ENCODE data around the gene KERA.

Gene KERA

DNA sequence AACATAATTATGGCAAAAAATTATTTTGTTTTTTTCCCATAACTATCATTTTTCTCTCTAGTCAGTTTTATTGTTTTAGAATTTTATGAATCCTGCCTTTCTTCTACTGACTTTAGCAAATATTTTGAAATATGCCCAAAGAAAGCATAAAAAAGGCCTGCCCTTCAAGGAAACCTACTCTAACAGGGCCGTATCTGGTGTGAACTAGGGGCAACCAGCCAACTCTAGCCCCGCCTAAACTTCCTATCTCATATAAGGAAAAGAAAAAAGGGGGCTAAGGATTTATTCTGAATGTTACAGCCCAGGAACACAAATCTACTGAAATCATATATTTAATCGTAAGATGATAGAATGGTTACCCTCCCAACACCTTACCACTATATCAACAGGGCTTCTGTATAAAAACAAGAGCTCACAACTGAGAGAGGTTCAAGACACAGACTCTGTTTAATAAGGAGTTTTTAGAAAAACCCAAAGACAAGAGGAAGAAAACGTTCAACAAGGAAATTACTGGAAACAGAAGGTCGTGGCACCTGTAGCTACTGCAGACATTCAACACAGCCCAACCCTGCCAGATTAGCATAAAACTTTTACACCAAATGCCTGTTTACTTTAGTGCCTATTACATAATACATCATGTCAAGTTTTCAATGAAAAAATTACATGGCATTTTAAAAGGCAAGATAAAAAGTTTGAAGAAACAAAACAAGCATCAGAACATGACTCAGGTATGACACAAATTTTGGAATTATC is 40.1 kb downstream of the KERA start:
- no peak for FAIRE-seq
- no peak for DNase-seq (ENCODE audit: insufficient read length, low spot score)

DNA sequence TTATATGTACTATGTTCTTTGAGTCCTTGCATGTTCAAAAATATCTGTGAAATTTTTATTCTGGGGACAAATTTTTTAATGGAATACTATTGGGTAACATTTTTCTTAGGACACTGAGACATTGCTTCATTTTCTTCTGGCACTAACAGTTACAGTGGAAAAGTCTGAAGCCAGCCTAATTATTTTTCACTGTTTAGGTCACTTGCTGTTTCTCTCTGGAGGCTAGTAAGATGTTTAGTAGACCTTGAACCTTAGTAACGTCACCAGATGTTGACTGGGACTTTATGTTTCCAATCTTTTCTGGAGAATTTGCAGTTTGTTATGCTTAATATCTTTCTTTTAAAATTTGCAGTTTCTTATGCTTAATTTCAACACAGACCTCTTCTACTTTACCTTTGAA is 40.8 kb downstream of the KERA start:
- FAIRE-seq (no peak), DNase-seq (ENCODE audit: insufficient read length, low spot score) (no peak)

DNA sequence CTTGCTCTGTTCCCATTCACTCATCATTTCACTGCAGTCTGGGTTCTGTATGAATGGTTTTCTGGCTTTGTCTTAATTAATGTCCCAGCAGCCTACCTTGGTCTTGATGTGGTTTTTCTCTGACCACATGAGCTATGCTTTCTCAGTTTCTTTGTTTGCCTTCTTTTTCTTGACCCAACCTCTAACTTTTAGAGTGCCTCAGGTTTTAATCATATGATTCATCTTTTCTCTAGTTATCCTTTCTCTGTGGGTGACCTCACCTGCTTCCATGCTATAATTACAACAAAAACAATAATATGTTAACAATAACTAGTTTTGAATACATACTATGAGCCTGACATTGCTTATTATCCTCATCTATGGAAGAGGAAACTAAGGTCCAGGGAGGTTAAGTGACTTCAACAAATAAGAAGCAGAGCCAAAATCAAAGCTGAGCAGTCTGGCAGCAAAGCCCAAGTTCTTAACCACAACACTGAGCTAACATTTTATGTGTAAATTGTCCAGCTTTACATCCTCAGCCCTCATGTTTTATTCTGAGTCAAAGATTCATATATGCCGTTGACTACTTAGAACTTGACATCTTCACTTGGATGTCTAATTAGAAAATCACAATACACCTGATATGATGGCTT is 48.4 kb downstream of the KERA start:
- no peak for DNase-seq (ENCODE audit: insufficient read length, low spot score)
- FAIRE-seq: no peak

GRCh38 chr12:91007531-91008290 is 50.1 kb downstream of the KERA start:
- FAIRE-seq (no peak), DNase-seq (ENCODE audit: insufficient read length, low spot score) (no peak)

- DNase-seq (ENCODE audit: insufficient read length, low spot score): no peak
- no peak for FAIRE-seq
These were observed 53.0 kb downstream of the KERA start, which contains the start of gene EPYC for GRCh38 chr12:91004872-91005271. TSS of gene EPYC (minus strand) at chr12:91004972. CDS start at chr12:91002565, 2,407 bp downstream.

GRCh38 chr12:91003737-91004136 is 54.1 kb downstream of the KERA start:
- FAIRE-seq (no peak), DNase-seq (ENCODE audit: insufficient read length, low spot score) (no peak)

GRCh38 chr12:91001306-91001705 is 56.5 kb downstream of the KERA start:
- DNase-seq (ENCODE audit: insufficient read length, low spot score) (no peak), FAIRE-seq (no peak)

All from HTR-8/SVneo (cell line).